ENCODE measurements around the gene CMTM8.

- TF ChIP-seq ZFP3 (CRISPR knock-in tag; IDR thresholded peaks at IDR 0.05): no peak
- TF ChIP-seq TSHZ2 (CRISPR knock-in tag; IDR thresholded peaks at IDR 0.05): no peak
- no peak for TF ChIP-seq TCF4 (CRISPR knock-in tag; IDR thresholded peaks at IDR 0.05; ENCODE audit: borderline replicate concordance)
- no peak for TF ChIP-seq ZNF70 (CRISPR knock-in tag; IDR thresholded peaks at IDR 0.05)
- no peak for TF ChIP-seq ARNTL (CRISPR knock-in tag; IDR thresholded peaks at IDR 0.05; ENCODE audit: borderline replicate concordance, low read depth)
- no peak for TF ChIP-seq CSDC2 (CRISPR knock-in tag; IDR thresholded peaks at IDR 0.05)
- TF ChIP-seq, protein P1, sequence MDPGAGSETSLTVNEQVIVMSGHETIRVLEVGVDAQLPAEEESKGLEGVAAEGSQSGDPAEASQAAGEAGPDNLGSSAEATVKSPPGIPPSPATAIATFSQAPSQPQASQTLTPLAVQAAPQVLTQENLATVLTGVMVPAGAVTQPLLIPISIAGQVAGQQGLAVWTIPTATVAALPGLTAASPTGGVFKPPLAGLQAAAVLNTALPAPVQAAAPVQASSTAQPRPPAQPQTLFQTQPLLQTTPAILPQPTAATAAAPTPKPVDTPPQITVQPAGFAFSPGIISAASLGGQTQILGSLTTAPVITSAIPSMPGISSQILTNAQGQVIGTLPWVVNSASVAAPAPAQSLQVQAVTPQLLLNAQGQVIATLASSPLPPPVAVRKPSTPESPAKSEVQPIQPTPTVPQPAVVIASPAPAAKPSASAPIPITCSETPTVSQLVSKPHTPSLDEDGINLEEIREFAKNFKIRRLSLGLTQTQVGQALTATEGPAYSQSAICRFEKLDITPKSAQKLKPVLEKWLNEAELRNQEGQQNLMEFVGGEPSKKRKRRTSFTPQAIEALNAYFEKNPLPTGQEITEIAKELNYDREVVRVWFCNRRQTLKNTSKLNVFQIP (CRISPR knock-in tag; IDR thresholded peaks at IDR 0.05; ENCODE audit: borderline replicate concordance, low read depth): no peak
- no peak for TF ChIP-seq ZNF8 (CRISPR knock-in tag; IDR thresholded peaks at IDR 0.05)
- no peak for TF ChIP-seq TOX (CRISPR knock-in tag; IDR thresholded peaks at IDR 0.05; ENCODE audit: borderline replicate concordance)
- no peak for TF ChIP-seq ESRRG (CRISPR knock-in tag; IDR thresholded peaks at IDR 0.05)
- TF ChIP-seq SNAI2 (CRISPR knock-in tag; IDR thresholded peaks at IDR 0.05): no peak
- no peak for TF ChIP-seq ZNF565 (CRISPR knock-in tag; conservative IDR thresholded peaks at IDR 0.05; ENCODE audit: low read depth)
- no peak for TF ChIP-seq ZFP30 (CRISPR knock-in tag; IDR thresholded peaks at IDR 0.05)
- TF ChIP-seq, protein P2, sequence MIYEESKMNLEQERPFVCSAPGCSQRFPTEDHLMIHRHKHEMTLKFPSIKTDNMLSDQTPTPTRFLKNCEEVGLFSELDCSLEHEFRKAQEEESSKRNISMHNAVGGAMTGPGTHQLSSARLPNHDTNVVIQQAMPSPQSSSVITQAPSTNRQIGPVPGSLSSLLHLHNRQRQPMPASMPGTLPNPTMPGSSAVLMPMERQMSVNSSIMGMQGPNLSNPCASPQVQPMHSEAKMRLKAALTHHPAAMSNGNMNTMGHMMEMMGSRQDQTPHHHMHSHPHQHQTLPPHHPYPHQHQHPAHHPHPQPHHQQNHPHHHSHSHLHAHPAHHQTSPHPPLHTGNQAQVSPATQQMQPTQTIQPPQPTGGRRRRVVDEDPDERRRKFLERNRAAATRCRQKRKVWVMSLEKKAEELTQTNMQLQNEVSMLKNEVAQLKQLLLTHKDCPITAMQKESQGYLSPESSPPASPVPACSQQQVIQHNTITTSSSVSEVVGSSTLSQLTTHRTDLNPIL (CRISPR knock-in tag; IDR thresholded peaks at IDR 0.05; ENCODE audit: low read depth): no peak
These were observed 82.8 kb downstream of the CMTM8 start for GRCh38 chr3:32321095-32321790.

All from SK-N-SH treated with all-trans-retinoic acid at 6 μM for 48 hours (cell line).